ENCODE results near the gene KIRREL2.

The KIRREL2 gene

GRCh38 chr19:35845215-35846037, 11.3 kb upstream of the KIRREL2 start:
- DNase-seq, result peak in 1 of 2 experiments; percentile 38

DNA sequence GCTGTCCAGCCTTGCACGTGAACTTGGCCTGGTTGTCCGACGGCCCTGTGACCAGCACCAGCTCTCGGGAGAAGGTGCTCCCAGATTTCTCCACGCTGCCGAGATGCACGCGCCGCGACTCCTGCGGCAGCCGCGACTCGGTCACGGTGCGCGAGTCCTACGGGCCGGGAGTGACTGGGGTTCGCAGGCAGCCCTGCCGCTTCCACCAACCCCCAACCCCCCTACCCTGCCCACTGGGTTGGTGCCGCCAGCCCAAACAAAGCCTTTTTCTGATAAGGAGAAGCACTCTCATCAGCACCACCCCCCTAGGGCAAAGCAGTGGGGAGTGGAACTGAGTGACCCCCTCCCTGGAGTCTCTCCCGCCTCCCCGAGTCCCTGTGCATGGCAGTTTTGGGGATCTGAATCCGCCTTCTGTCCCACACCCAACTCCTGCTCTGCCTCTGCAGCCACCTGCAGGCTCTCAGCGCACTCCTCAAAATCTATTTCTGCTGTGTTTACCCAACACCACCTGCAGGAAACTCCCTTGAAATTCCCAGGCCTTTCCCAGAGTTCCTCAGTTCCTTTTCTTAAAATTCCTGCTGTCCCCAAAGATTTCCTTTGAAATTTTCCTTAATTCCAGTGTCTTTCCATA, 10.6 kb upstream of the KIRREL2 start:
- no peak for DNase-seq

DNA sequence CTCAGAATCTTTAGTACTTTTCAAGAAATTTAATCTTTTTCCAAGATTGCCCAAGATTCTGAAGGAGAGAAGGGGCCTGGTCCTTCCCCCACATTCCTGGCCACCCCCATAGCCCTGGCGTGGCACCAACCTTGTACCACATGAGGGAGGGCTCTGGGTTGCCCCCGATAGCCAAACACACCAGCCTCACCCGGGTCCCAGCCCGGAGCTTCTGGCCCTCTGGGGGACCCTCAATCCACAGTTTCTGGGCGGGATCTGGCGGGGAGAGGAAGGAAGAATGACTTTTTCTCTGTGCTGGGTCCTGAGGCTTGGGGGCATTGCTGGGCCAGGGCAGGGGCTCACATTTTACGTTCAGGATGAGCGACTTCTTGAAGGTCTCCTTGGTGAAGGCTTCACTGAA, 8.8 kb upstream of the KIRREL2 start:
- DNase-seq, result no peak

DNA sequence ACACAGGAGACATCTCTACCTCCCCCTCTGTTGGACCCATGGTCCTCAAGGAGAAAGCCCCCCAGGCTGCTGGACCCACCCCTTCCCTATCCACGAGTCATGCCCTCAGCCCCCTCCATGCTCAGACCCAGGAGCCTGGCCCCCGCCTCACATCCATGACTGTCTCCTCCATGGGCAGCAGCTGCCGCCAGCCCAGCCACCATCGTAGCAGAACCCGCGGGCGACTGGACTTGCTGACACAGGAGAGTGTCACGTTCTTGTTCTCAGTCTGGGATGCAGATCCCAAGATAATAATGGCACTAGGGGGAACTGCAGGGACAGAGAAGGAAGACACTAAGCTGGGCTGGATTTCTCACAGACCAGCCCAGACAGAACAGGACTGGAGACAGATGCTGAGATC, 8.2 kb upstream of the KIRREL2 start:
- no peak for DNase-seq

GRCh38 chr19:35848919-35849505, 7.7 kb upstream of the KIRREL2 start:
- no peak for DNase-seq

DNA sequence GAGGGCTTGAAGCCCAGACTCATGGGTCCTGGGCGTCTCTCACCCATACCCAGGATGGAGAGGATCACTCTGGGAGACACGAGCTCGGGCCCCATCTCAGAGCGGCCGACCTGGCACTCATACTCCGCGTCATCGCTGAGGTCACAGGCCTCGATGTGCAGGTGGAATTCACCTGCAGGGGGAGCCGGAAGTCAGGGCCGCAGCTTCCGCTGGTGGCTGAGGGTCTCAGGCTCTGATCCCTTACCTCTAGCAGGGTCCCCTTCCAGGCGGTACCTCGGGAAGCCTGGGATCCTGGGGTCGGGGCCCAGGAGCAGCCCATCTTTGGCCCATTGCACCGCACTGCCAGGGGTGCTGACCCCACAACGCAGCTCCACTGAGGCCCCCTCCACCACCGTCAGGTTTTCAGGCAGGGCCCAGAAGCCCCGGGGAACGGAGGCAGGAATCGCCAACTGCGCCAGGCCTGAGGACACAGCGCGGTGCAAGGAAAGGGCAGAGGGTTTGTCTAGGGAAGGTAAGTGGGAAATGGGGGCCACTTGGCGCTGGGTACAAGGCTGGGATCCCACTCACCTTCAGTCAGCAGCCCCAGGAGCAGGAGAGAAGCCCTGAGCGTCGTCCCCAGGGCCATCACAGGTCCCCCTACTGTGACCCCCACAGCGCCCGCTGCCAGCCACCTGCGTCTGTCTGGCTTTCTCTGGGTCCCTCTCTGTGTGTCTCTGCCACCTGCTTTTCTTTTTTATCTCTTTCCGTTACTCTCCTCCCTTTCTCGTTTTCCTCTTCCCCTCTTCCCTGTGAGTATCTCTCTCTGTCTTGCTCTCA, 5.3 kb upstream of the KIRREL2 start:
- DNase-seq, result no peak

DNA sequence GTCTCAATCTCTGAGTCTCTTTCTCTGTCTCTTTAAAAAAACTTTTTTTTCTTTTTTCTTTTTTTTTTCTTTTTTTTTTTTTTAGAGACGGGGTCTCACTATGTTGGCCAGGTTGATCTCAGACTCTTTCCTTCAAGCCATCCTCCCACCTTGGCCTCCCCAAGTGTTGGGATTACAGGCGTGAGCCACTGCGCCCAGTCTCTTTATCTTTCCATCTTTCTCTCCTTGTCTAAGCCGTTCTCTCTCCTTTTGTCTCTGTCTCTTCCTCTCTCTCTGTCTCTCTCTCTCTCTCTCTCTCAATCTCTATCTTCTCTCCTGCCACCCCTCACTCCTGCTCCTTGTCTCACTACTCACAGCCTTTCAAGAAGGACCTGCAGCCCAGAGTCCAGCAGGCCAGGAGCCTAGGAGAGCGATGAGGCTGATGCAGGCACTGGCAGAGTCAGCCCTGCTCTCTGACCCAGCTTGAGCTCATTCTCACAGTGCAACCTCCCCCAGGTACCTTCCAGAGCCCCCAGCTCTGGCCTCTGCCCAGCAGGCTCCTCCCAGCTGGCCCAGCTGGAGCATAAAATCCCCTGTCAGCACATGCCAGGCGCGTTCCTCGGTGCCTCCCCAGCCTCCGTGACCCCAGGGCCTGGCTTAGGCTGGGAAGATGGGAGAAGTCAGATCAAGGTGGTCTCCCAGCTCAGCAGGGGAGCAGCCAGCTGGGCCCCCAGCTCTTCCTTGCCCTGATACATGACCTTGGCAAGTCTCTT, 4.5 kb upstream of the KIRREL2 start, which contains the start of gene NPHS1:
Gene NPHS1, minus strand, starts transcription at position 476 of the 752 bp plus-strand sequence. CDS start 667 bp downstream, outside the sequence.
- DNase-seq, result no peak

DNA sequence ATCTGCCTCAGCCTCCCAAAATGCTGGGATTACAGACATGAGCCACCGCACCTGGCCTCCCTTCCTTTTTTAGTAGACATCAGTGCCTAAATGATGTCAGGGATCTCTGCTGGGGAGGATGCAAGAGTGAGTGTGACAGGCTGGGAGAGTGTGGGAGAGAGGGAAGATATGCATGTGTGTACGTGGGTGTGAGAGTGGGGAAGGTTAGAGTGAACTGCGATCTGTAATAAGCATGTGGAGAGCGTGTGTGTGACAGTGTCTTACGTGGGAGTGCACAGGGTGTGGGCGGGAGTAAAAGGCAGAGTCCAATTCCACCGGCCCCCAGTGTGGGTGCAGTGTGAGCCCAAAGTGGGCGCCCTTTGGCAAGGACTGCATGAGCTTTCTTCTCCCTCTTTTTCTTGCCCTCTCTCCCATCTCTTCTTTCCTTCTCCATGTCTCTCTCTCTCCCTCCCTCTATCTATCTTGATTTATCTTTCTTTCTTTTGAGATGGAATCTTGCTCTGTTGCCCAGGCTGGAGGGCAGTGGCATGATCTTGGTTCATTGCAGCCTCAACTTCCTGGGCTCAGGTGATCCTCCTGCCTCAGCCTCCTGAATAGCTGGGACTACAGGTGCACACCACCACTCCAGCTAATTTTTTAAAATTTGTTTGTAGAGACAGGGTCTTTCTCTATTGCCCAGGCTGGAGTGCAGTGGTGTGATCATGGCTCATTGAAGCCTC, 3.5 kb upstream of the KIRREL2 start:
- DNase-seq, result no peak

GRCh38 chr19:35858311-35858710, 1.6 kb downstream of the KIRREL2 start:
- DNase-seq, result no peak

- no peak for DNase-seq
These were observed 2.7 kb downstream of the KIRREL2 start for GRCh38 chr19:35859414-35859813.

GRCh38 chr19:35860436-35860817, 3.7 kb downstream of the KIRREL2 start:
- no peak for DNase-seq

DNA sequence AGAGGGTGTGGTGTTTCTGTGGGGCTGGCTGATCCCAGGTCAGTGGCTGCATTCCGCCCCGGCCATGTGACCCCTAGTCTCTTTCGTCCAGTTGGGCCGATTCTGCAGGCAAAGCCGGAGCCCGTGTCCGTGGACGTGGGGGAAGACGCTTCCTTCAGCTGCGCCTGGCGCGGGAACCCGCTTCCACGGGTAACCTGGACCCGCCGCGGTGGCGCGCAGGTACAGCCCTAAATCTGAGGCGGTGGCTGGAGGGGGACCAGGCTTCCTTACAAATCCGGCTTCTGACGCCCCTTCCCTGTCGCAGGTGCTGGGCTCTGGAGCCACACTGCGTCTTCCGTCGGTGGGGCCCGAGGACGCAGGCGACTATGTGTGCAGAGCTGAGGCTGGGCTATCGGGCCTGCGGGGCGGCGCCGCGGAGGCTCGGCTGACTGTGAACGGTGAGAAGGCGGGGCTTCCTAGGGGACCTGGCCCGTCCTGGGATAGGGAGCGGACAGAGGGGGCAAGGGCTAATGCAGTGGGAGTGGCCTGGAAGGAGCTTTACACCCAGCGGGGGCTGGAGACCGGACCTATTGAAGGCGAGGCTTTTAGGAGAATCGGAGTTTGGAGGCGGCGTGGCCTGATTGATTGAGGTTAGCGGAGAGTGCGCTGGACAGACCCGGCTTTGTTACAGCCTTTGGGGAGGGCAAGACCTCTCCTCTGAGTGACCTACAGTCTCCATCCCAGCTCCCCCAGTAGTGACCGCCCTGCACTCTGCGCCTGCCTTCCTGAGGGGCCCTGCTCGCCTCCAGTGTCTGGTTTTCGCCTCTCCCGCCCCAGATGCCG, 4.3 kb downstream of the KIRREL2 start:
- no peak for DNase-seq

GRCh38 chr19:35861640-35862160, 5.0 kb downstream of the KIRREL2 start:
- DNase-seq, result no peak

GRCh38 chr19:35862528-35862927, 5.8 kb downstream of the KIRREL2 start:
- no peak for DNase-seq

- no peak for DNase-seq
These were observed 6.3 kb downstream of the KIRREL2 start for GRCh38 chr19:35863018-35863417.

GRCh38 chr19:35868172-35868822, 11.6 kb downstream of the KIRREL2 start, which contains the start of gene APLP1:
APLP1 (plus strand) TSS chr19:35868574; CDS start chr19:35868637, 63 bp downstream.
- DNase-seq, result peak; percentile 80 to 85

- no peak for DNase-seq
These were observed 12.2 kb downstream of the KIRREL2 start for GRCh38 chr19:35868823-35869326.

DNA sequence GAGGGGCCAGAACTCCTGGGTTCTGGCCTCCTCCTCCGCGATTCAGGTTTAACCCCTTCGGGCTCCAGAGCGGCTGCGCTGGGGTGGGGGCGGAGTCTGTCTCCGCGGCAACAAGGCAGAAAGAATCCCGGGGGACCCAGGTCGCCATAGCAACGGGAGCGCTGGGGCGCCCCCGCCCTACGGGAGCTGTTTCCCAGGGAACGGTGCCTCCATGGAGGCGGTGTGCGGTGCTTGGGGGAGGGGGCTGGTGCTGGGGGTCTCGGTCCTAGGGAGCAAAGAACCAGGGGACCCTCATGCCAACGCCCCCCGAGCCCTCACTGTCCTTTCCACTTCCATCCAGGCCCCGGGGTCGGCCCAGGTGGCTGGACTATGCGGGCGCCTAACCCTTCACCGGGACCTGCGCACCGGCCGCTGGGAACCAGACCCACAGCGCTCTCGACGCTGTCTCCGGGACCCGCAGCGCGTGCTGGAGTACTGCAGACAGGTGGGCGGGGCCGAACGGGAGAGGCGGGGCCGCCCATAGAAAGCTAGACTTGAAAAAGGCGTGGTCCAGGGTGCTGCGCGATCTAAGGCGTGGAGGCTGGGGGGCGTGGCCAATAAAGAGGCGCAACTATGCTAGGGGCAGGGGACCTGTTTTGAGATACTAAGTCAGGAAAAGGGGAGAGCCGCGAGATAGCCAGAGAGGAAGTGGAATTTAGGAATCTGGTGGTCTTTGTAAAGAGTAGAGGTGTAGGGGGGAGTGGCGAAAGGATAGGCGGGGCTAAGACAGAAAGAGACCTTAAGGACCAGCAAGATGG, 12.8 kb downstream of the KIRREL2 start:
- peak; percentile 91 to 92 for DNase-seq

Data from activated T-cell treated with anti-CD3 and anti-CD28 coated beads, Interleukin-2, amount 50 U/mL, for 48 hours (primary cell).